GM12891 (cell line): ENCODE measurements around the gene DOC2A.

Experiments used
- PAX5 ChIP-seq: IDR thresholded peaks from 2 replicates; pipeline ENCODE4 v1.6.1; 2011; ENCODE audit warnings: low read length, moderate library complexity, mild to moderate bottlenecking; ENCODE audit not compliant: insufficient read depth, severe bottlenecking
- POLR2A ChIP-seq: IDR thresholded peaks from 2 replicates; pipeline ENCODE4 v1.6.1; 2011; ENCODE audit warnings: low read depth, low read length, control low read depth
- POLR2AphosphoS5 ChIP-seq: IDR thresholded peaks from 2 replicates; pipeline ENCODE4 v1.6.1; 2011; ENCODE audit warnings: low read depth, low read length, control low read depth
- POU2F2 ChIP-seq: IDR thresholded peaks from 2 replicates; pipeline ENCODE4 v1.6.1; 2011; ENCODE audit warnings: low read depth, mild to moderate bottlenecking, control low read depth, low read length, moderate library complexity
- SPI1 ChIP-seq: IDR thresholded peaks from 2 replicates; pipeline ENCODE4 v1.6.1; 2011; ENCODE audit warnings: low read depth, low read length, control low read depth
- TAF1 ChIP-seq: IDR thresholded peaks from 2 replicates; pipeline ENCODE4 v1.6.1; 2011; ENCODE audit warnings: low read depth, low read length, control low read depth

DNA sequence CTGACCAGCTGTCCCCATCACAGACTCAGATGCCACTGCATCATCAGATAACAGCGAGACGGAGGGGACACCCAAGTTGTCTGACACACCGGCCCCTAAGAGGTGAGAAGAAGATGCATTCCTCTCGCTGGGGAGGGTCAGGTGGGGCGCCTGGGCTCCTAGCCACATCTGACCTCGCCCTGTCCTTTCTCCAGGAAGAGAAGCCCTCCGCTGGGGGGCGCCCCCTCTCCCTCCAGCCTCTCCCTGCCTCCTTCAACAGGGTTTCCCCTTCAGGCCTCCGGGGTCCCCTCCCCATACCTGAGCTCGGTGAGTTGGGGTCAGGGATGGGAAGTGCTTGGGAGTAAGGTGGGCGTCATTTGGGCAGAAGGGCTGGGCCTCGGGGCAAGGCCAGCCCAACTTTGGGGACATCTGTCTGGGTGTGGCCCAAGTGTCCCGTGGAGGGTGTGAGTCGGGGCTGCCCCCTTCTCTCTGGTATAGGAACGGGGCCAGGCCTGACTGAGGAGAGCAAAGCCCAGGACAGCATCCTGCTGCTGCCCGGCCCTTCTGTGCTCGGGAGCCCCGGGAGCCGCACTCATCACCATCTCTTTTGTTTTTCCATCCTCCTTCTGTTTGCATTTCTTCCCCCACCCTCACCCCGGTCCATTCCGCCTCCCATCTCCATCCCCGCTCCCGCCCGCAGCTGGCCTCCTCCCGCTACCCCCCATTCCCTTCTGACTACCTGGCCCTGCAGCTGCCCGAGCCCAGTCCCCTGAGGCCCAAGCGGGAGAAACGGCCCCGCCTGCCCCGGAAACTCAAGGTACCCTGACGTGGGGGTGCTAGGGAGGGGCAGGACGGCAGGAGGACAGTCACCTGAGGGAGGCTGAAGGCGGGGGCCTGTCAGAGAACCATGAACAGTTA is 9.8 kb downstream of the DOC2A start:
- TF ChIP-seq POLR2AphosphoS5 (no peak), POLR2A (no peak), PAX5 (no peak), TAF1 (no peak), POU2F2 (no peak), SPI1 (no peak)
